ENCODE measurements around the gene HCK.

- TF ChIP-seq, protein P1, sequence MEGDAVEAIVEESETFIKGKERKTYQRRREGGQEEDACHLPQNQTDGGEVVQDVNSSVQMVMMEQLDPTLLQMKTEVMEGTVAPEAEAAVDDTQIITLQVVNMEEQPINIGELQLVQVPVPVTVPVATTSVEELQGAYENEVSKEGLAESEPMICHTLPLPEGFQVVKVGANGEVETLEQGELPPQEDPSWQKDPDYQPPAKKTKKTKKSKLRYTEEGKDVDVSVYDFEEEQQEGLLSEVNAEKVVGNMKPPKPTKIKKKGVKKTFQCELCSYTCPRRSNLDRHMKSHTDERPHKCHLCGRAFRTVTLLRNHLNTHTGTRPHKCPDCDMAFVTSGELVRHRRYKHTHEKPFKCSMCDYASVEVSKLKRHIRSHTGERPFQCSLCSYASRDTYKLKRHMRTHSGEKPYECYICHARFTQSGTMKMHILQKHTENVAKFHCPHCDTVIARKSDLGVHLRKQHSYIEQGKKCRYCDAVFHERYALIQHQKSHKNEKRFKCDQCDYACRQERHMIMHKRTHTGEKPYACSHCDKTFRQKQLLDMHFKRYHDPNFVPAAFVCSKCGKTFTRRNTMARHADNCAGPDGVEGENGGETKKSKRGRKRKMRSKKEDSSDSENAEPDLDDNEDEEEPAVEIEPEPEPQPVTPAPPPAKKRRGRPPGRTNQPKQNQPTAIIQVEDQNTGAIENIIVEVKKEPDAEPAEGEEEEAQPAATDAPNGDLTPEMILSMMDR (IDR thresholded peaks at IDR 0.05; ENCODE audit: insufficient read depth, low read depth, low read length) = no peak
- TF ChIP-seq EZH2 (IDR thresholded peaks at IDR 0.05; ENCODE audit: insufficient read depth, low read length) = no peak
Measured at GRCh38 chr20:32007787-32008616, 44.0 kb upstream of the HCK start.
